ENCODE data around the gene ZEB2.

The ZEB2 gene

DNA sequence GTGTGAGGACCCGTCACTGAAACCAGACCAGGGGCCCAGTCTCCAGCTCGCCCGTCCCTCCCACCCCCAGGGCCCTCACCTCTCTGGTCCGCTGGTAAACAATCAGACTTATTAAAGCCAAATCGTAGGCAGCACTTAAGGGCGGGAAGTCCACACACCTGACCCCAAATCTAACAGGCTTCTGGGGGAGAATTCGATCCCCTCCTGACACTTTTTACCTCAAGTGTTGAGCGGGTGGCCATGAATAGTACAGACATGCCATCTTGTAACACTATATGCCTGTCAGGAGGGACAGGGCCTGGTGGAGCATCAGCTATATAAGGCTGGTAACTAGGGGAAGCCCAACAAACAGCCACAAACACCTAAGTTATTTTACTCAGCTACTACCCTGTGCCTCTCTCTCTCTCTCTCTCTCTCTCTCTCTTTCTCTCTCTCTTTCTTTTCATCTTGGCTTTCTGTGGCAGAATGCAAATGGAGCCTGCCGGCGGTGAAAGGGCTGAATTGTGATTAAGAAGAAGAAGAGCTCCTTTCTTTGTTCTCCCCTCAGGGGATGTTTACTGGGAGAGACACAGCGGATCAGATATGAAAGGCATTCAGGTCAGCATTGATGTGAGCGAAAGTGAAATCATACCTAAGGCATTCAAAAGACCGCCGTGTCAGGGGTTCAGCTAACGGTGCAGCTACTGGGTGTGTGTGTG lies 9.5 kb downstream of the ZEB2 start:
- Histone ChIP-seq H3K4me3 (ENCODE audit: low read depth in 1 of 2, low read length in 2 of 2) (no peak overlapping the region), H3K4me1 (ENCODE audit: insufficient read depth, low read length) (peaks cover 13% of the 10 kb centered on the region), H4K20me1 (ENCODE audit: insufficient read depth, low read length) (peaks cover 4% of the 10 kb centered on the region; the same call in 1 of the 2 replicates), H3K36me3 (ENCODE audit: insufficient read depth, low read length) (no peaks in the 10 kb centered on the region), H3K79me2 (ENCODE audit: insufficient read depth, low read length) (peaks cover 73% of the 10 kb centered on the region), H3K9me3 (ENCODE audit: insufficient read depth, low read length, severe bottlenecking) (no peaks in the 10 kb centered on the region), H3K27me3 (ENCODE audit: insufficient read depth, low read length, poor library complexity) (no peaks in the 10 kb centered on the region), H3K4me2 (ENCODE audit: insufficient read depth, low read length) (no peak overlapping the region), H2AFZ (ENCODE audit: low read depth, low read length) (no peak overlapping the region), H3K9ac (ENCODE audit: low read depth, low read length) (no peak overlapping the region), H3K27ac (ENCODE audit: low read length) (no peak overlapping the region)
- TF ChIP-seq, protein P1, sequence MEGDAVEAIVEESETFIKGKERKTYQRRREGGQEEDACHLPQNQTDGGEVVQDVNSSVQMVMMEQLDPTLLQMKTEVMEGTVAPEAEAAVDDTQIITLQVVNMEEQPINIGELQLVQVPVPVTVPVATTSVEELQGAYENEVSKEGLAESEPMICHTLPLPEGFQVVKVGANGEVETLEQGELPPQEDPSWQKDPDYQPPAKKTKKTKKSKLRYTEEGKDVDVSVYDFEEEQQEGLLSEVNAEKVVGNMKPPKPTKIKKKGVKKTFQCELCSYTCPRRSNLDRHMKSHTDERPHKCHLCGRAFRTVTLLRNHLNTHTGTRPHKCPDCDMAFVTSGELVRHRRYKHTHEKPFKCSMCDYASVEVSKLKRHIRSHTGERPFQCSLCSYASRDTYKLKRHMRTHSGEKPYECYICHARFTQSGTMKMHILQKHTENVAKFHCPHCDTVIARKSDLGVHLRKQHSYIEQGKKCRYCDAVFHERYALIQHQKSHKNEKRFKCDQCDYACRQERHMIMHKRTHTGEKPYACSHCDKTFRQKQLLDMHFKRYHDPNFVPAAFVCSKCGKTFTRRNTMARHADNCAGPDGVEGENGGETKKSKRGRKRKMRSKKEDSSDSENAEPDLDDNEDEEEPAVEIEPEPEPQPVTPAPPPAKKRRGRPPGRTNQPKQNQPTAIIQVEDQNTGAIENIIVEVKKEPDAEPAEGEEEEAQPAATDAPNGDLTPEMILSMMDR (IDR thresholded peaks at IDR 0.05; ENCODE audit: borderline replicate concordance, extremely low read depth, low read length, poor library complexity, severe bottlenecking), result no peak
- TF ChIP-seq EZH2 (IDR thresholded peaks at IDR 0.05; ENCODE audit: borderline replicate concordance, low read depth, low read length, severe bottlenecking), result no peak
- no peak for ATAC-seq (ENCODE audit: insufficient read depth, low read depth)
- no peak for DNase-seq

DNA sequence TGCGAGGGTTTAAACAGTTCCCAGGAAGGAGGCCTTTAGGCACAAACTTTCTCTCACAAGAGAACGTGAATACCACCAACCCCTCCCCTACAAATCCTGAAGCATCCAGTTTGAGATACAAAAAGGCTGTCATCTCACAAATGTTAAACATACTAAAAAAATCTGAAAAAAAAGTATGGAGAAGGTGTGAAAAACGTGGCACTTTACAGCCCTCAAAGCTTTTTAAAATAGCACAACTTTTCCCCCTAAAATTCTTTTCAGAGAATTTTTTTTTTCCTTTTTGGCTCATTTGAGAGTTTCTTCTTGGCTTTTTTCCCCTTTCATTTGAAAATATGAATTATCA lies 10.1 kb downstream of the ZEB2 start:
- Histone ChIP-seq H3K4me2 (ENCODE audit: insufficient read depth, low read length) (no peak overlapping the region), H3K27ac (ENCODE audit: low read length) (no peak overlapping the region), H3K9me3 (ENCODE audit: insufficient read depth, low read length, severe bottlenecking) (no peaks in the 10 kb centered on the region), H4K20me1 (ENCODE audit: insufficient read depth, low read length) (peaks cover 3% of the 10 kb centered on the region; the same call in 1 of the 2 replicates), H3K27me3 (ENCODE audit: insufficient read depth, low read length, poor library complexity) (no peaks in the 10 kb centered on the region), H3K4me1 (ENCODE audit: insufficient read depth, low read length) (peaks cover 7% of the 10 kb centered on the region), H3K79me2 (ENCODE audit: insufficient read depth, low read length) (peaks cover 67% of the 10 kb centered on the region), H3K4me3 (ENCODE audit: low read depth in 1 of 2, low read length in 2 of 2) (no peak overlapping the region), H3K36me3 (ENCODE audit: insufficient read depth, low read length) (no peaks in the 10 kb centered on the region), H3K9ac (ENCODE audit: low read depth, low read length) (no peak overlapping the region), H2AFZ (ENCODE audit: low read depth, low read length) (no peak overlapping the region)
- TF ChIP-seq, protein P1 (IDR thresholded peaks at IDR 0.05; ENCODE audit: borderline replicate concordance, extremely low read depth, low read length, poor library complexity, severe bottlenecking), result no peak
- no peak for TF ChIP-seq EZH2 (IDR thresholded peaks at IDR 0.05; ENCODE audit: borderline replicate concordance, low read depth, low read length, severe bottlenecking)
- DNase-seq, result no peak
- no peak for ATAC-seq (ENCODE audit: insufficient read depth, low read depth)

DNA sequence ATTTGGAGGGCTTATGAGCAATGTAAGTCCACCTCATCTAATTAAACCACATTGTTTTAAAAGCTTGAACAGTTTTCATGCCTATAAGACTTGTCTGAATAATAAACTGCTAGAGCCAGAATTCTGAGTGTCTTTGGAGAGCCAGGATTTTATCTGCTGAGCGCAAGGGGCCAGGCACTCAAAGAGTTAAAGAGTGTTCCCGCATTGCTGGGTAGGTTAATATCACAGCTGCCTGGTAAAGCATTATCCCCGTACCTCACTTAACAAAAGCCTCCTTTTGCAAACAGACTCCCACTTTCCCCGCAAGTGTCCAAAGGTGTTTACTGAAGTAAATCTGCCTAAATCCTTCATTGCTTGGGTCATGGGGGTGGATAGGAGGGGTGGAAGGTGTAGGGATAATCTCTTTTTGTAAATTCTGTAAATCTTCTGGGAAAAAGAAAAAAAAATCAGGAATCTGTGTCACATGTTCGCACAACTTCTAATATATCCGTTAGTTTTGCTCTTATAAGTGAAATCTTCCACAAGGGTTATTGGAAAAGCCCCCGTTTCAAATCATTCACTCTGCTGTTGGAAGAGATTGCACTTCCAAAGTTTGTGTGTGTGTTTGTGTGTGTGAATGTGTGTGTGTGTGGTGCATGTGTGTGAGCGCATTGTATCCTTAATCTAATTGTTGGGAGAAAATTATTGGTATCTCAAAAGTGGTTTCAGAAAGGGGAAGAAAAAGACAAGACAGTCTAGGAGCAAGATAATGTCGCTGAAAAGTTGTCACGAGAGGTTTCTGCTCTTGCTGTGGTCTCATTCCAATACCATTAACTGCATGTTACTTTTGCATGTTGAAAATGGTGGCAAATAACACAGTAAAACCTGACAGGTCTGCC lies 10.7 kb downstream of the ZEB2 start:
- no peak overlapping the region for H3K27ac ChIP-seq (ENCODE audit: low read length)

More for the DNA sequence above, 10.7 kb downstream of the ZEB2 start:
- H3K79me2 ChIP-seq (ENCODE audit: insufficient read depth, low read length), result peaks cover 67% of the 10 kb centered on the region
- no peak overlapping the region for H3K9ac ChIP-seq (ENCODE audit: low read depth, low read length)
- no peaks in the 10 kb centered on the region; the same call in 1 of the 2 replicates for H4K20me1 ChIP-seq (ENCODE audit: insufficient read depth, low read length)
- no peak overlapping the region for H3K4me2 ChIP-seq (ENCODE audit: insufficient read depth, low read length)
- no peak for DNase-seq
- peaks cover 3% of the 10 kb centered on the region; the same call in 1 of the 2 replicates for H3K4me1 ChIP-seq (ENCODE audit: insufficient read depth, low read length)
- no peak overlapping the region for H3K4me3 ChIP-seq (ENCODE audit: low read depth in 1 of 2, low read length in 2 of 2)
- no peak overlapping the region for H2AFZ ChIP-seq (ENCODE audit: low read depth, low read length)
- no peaks in the 10 kb centered on the region for H3K9me3 ChIP-seq (ENCODE audit: insufficient read depth, low read length, severe bottlenecking)
- H3K27me3 ChIP-seq (ENCODE audit: insufficient read depth, low read length, poor library complexity), result no peaks in the 10 kb centered on the region
- TF ChIP-seq EZH2 (IDR thresholded peaks at IDR 0.05; ENCODE audit: borderline replicate concordance, low read depth, low read length, severe bottlenecking), result no peak
- TF ChIP-seq, protein P1 (IDR thresholded peaks at IDR 0.05; ENCODE audit: borderline replicate concordance, extremely low read depth, low read length, poor library complexity, severe bottlenecking), result no peak
- H3K36me3 ChIP-seq (ENCODE audit: insufficient read depth, low read length), result no peaks in the 10 kb centered on the region
- no peak for ATAC-seq (ENCODE audit: insufficient read depth, low read depth)
